Stimulated activated CD4-positive, alpha-beta T cell treated with anti-CD3 and anti-CD28 coated beads, TNF-alpha, amount 100 ng/mL, for 24 hours (primary cell): ENCODE measurements around the gene THOC3.
"Not testable (repeated sequence)": the region's sequence is repeated elsewhere in the genome, so short reads cannot be mapped to it uniquely, and the experiment has no call there.

Source experiments
- DNase-seq, 3 experiments: peaks; one replicate each; pipeline ENCODE4 v3.0.0-alpha.2; 2020; ENCODE audit warnings: low read depth in 3 of 3

Gene THOC3

GRCh38 chr5:175940632-175941031 is 27.5 kb downstream of the THOC3 start:
- DNase-seq, result not testable (repeated sequence)

GRCh38 chr5:175938489-175938888 is 29.6 kb downstream of the THOC3 start:
- not testable (repeated sequence) for DNase-seq

- DNase-seq, result not testable (repeated sequence)
Observed at GRCh38 chr5:175928752-175929151, 39.4 kb downstream of the THOC3 start.

GRCh38 chr5:175925106-175925505 is 43.0 kb downstream of the THOC3 start:
- DNase-seq, result not testable (repeated sequence)

DNA sequence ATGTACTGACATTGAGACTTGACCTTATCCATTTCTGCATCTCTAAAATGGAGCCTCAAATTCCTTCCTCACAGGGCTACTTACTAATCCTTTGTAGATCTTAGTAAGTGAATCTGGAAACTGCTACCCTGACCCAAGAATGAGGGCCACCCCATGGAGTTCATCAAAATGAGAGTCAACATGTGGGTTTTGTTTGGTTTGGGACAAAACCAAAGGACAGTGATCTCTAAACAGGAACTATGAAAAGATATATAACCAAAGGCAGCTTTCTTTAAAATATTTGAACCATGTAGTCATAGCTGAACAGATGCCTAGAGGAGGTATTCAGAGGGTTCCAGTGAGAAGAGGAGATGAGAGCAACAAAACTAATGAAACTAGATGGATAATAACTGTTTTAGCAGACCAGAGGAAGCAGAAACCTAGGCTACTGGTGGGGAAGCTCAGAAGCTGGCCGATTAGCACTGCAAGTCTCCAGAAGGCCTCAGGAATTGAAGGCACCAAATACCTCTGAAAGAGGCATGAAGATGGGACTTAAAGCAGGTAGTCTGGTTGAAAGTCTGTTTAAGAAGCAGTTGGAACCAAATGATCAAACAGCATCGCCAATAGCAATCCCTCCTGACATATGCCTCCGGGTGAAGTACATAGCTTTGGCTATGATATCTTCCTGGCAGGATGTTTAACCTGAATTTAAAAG is 45.8 kb downstream of the THOC3 start:
- no peak for DNase-seq

- DNase-seq, result no peak
Observed at GRCh38 chr5:175921061-175921730, 46.9 kb downstream of the THOC3 start.

GRCh38 chr5:175920231-175920811 is 47.8 kb downstream of the THOC3 start:
- no peak for DNase-seq

DNA sequence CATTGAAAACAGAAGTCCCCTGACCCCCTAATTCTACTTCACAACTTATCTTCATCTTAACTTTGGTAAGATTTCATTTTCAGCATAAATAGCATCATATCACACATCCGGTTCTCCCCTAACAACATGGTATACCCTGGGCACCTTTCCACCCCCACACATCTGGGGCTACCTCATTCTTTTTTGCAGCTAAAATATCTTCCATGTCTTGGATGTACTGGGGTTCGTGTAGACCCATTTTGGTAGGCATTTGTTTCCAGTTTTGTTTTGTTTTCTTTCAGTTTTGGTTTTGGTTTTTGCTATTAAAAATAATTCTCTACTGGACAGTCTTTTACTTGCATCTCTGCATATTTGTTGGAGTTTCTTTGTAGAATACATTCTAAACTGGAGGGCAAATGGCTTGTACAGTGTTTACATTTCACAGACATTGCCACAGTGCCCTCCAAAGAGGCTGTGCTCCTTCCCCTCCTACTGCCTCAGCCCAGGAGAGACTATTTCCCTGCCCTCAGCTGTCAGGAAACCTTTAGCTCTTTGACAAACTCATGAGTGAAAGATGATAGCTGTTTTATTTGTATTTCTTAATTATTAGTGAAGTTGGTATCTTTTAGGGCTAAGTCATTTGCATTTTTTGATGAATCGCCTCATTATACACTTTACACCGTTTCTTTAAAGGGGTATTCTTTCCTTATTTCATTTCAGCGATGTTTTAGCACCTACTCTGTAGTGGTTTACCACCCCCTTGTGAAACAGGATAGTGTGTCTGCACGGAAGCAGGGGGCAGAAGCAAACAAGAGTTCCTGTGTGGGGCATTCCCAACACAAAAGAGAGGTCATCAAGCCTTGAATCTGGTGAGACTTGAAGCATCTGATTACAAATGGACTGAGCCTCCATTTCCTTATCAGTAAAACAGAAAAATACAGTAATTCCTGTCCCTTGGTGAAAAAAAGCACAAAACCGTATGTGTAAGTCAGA is 52.8 kb downstream of the THOC3 start:
- DNase-seq, result not testable (repeated sequence)

- DNase-seq, result not testable (repeated sequence)
Observed at GRCh38 chr5:175913835-175914672, 54.1 kb downstream of the THOC3 start.

- not testable (repeated sequence) for DNase-seq
Observed at GRCh38 chr5:175910072-175910471, 58.0 kb downstream of the THOC3 start.
